OCI-M1 (cell line): ENCODE measurements around the gene CSTF2.

Experiments used
- DNase-seq: peaks from one replicate; lab custom pipeline; 2025; lab: John Stamatoyannopoulos, UW

CSTF2 gene

DNA sequence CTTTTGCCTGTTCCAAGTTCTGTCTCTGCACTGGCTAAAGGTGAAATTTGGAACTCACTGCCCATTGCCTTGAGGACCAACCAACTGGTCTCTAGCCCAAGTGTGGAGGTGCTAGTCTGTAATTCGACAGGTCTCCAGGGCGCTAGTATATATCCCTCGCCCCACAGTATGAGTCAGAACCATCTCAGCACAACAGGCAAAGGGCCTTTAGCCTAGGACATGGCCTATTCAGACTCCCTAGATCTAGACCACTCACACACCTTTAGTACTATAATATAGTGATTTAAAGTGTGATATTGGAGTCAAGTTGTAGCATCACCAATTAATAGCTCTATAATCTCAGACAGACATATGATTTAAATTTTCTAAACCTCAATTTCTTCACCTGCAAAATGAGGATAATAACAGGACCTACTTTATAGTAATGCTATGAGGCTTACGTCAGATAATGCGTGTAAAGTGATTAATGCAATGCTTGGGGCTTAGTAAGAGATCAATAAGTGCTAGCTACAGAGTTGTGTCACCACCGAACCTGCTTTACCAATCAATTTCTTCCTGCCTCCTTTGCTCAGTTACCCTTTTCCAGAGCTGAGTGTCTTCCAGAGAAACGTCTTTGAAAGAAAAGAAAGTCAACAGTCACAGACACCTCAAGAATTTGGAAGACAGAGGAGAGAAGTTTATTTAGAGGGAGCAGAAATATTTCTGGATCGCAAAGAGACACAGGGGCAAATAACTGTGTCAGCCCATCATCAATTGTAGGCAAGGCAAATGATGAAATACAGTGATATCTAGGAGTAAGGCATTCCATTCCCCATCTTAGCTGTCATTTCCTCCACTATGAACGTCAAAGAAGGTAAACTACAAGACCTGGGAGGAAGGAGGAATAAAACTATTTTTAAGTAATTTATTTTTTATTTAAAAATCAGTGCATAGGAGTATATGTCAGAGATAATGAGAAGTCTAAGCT is 51.7 kb downstream of the CSTF2 start:
- DNase-seq = no peak

GRCh38 chrX:100874325-100874724 is 54.1 kb downstream of the CSTF2 start, which contains the start of gene NOX1:
TSS of gene NOX1 (minus strand) at chrX:100874359. CDS start at chrX:100874139, 220 bp downstream.
- DNase-seq = peak; percentile 7

- no peak for DNase-seq
Measured at GRCh38 chrX:100880368-100880767, 60.2 kb downstream of the CSTF2 start.

DNA sequence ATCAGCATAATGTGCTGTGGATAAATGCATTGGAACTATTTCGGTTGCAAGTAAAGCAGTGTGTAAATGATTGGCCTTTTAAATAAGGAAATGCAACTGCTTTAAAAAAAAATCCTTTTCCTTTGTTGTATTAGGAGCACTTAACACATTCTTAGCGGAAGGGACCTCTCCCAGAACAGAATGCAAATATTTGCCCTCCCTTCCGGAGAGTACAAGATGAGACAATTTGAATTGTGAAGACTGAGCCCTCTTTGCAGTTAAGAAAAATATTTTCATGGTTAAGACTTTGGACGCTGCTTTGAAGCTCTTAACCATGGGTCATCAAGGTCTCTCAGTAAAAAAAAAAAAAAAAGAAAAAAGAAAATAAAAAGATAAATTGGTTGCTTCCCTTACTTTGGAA is 63.5 kb downstream of the CSTF2 start:
- DNase-seq = no peak
